Uterus (tissue), 4 donors: ENCODE data around the gene ZNF576. TPM values are rescaled to one million over a fixed set of nuclear protein-coding genes. Genes with fewer than 3 reads are reported as not detected.
A peak's percentile ranks its signal among the peaks of the same experiment; 100 is the strongest.

Source experiments
- DNase-seq, 2 donors: peaks; one replicate each; pipeline ENCODE4 v3.0.0-alpha.2; 2019 to 2020
- H3K27ac ChIP-seq, 2 donors: fragments of 200-600 bp; sonication (generic); 1 replicate in 1 of 2; 2 replicates in 1 of 2; pipeline ENCODE4 v1.5.1; 2016 to 2018
- H3K27me3 ChIP-seq, 2 donors: fragments of 200-600 bp; sonication (generic); one replicate each; pipeline ENCODE4 v1.5.1; 2018 to 2019; ENCODE audit warnings: control low read depth in 1 of 2
- H3K36me3 ChIP-seq, 2 donors: fragments of 200-600 bp; sonication (generic); one replicate each; pipeline ENCODE4 v1.5.1; 2019; ENCODE audit warnings: control low read depth in 1 of 2
- H3K4me1 ChIP-seq, 2 donors: fragments of 200-600 bp; sonication (generic); one replicate each; pipeline ENCODE4 v1.5.1; 2018 to 2019; ENCODE audit warnings: control low read depth in 1 of 2
- H3K4me3 ChIP-seq, 2 donors: fragments of 200-600 bp; sonication (generic); 1 replicate in 1 of 2; 2 replicates in 1 of 2; pipeline ENCODE4 v1.5.1; 2018 to 2019; ENCODE audit warnings: mild to moderate bottlenecking in 1 of 2
- H3K9me3 ChIP-seq, 2 donors: fragments of 200-600 bp; sonication (generic); one replicate each; pipeline ENCODE4 v1.5.1; 2019; ENCODE audit warnings: control low read depth in 1 of 2
- CTCF ChIP-seq, 4 experiments: fragments of 200-600 bp in 2 of 4; fragments of 450-650 bp in 2 of 4; sonication (generic) in 2 of 4; IDR thresholded peaks; one replicate each; pipeline ENCODE4 v1.5.1; 2016 to 2019; ENCODE audit warnings: antibody characterized with exemption in 4 of 4, mild to moderate bottlenecking in 2 of 4, moderate library complexity in 1 of 4
- POLR2A ChIP-seq, 2 donors: fragments of 450-650 bp; IDR thresholded peaks; one replicate each; pipeline ENCODE4 v1.6.1; 2016; ENCODE audit warnings: antibody characterized with exemption in 2 of 2, mild to moderate bottlenecking in 1 of 2, moderate library complexity in 1 of 2
- intact Hi-C: fragments of 100-400 bp; cut with DNase I; formaldehyde crosslinking; loops from one replicate; pipeline ENCODE4 v1.15.1; 2023; ENCODE audit warnings: low total_unique reads
- total RNA-seq, 4 donors: library from RNA; depleted of rRNA in 3 of 4; stranded (reverse); fragments of >200 nt in 3 of 4; gene quantifications; one replicate each; pipeline versions ENCODE4 v1.1.0 to v1.2.4, GENCODE V29; 2014 to 2023
- donor health status: DM: yes; HTN: yes; CAD: no.

The ZNF576 gene
- total RNA-seq, 4 donors from 2014 or later: 2.4 to 19.0 (median 12.6) TPM

GRCh38 chr19:43575156-43575950, 21.0 kb upstream of the ZNF576 start, which contains the start of the genes PINLYP and XRCC1:
Gene PINLYP, plus strand, starts transcription at chr19:43575801. Its CDS starts 1,391 bp downstream, at chr19:43577192.
Gene XRCC1, minus strand, starts transcription at chr19:43575527. Its CDS starts 69 bp downstream, at chr19:43575458.
- Histone ChIP-seq H3K27me3 (no peaks in the 10 kb centered on the region), H3K4me3 (peak within 1 kb of the TSS; percentile 79 to 95), H3K4me1 (peaks cover 0 to 5% of the 10 kb centered on the region in 2 donors), H3K36me3 (no peaks in the 10 kb centered on the region), H3K9me3 (no peaks in the 10 kb centered on the region), H3K27ac (peak within 1 kb of the TSS; percentile 85 to 89)
- TF ChIP-seq POLR2A (IDR thresholded peaks at IDR 0.05) (peak; percentile 55 to 67), CTCF (IDR thresholded peaks at IDR 0.05) (no peak)
- peak; percentile 97 to 98 for DNase-seq
- intact Hi-C loops: loop anchor here (5.0 kb wide), 1 partner anchor 92 kb away; no protein-coding TSS in a partner anchor

- Histone ChIP-seq H3K4me3 (peak overlapping the region; percentile 79 to 95), H3K4me1 (peaks cover 0 to 8% of the 10 kb centered on the region in 2 donors), H3K27me3 (no peaks in the 10 kb centered on the region)
These were observed 20.2 kb upstream of the ZNF576 start for GRCh38 chr19:43575955-43576878.

DNA sequence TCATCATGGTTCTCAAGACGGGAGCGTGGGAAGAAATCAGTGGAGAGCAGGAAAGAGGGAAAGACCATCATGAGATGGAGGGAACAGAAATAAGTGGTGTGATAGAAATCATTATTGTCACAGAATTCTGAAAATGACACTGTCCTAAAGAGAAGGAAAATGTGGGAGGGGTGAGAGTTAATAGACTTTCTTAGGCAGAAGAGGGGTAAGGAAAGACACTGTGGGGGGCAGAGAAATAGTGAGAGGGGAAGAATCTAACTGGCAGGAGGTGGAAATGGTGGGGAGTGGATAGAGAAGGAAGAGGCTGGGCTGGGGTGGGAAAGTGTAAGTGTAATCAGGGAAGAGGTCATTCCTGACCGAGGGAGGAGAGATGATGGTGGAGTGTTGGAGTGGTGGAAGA, 17.6 kb upstream of the ZNF576 start:
- no peak for DNase-seq
- H3K27ac ChIP-seq: no peak overlapping the region
- intact Hi-C loops: loop anchor here (5.0 kb wide), 1 partner anchor 89 kb away; no protein-coding TSS in a partner anchor
- peaks cover 5 to 13% of the 10 kb centered on the region in 2 donors for H3K4me1 ChIP-seq
- TF ChIP-seq CTCF (IDR thresholded peaks at IDR 0.05): no peak
- no peak for TF ChIP-seq POLR2A (IDR thresholded peaks at IDR 0.05)
- H3K4me3 ChIP-seq: no peak overlapping the region
- no peaks in the 10 kb centered on the region for H3K9me3 ChIP-seq
- H3K36me3 ChIP-seq: no peaks in the 10 kb centered on the region
- H3K27me3 ChIP-seq: no peaks in the 10 kb centered on the region

More at GRCh38 chr19:43575955-43576878, 20.2 kb upstream of the ZNF576 start:
- no peaks in the 10 kb centered on the region for H3K9me3 ChIP-seq
- peak overlapping the region; percentile 79 to 85 for H3K27ac ChIP-seq
- DNase-seq: no peak
- H3K36me3 ChIP-seq: no peaks in the 10 kb centered on the region
- intact Hi-C loops: loop anchor here (5.0 kb wide), 1 partner anchor 91 kb away; no protein-coding TSS in a partner anchor
- TF ChIP-seq CTCF (IDR thresholded peaks at IDR 0.05): no peak
- no peak for TF ChIP-seq POLR2A (IDR thresholded peaks at IDR 0.05)

- DNase-seq: no peak
- no peaks in the 10 kb centered on the region for H3K36me3 ChIP-seq
- TF ChIP-seq CTCF (IDR thresholded peaks at IDR 0.05): no peak
- TF ChIP-seq POLR2A (IDR thresholded peaks at IDR 0.05): no peak
- no peaks in the 10 kb centered on the region for H3K27me3 ChIP-seq
- H3K4me1 ChIP-seq: peaks cover 5 to 8% of the 10 kb centered on the region in 2 donors
- intact Hi-C loops: no loop called here
- H3K9me3 ChIP-seq: no peaks in the 10 kb centered on the region
- H3K4me3 ChIP-seq: peak overlapping the region in 1 of 2 donors; percentile 52
- H3K27ac ChIP-seq: peak overlapping the region; percentile 80 to 84
These were observed 14.9 kb upstream of the ZNF576 start for GRCh38 chr19:43581467-43581866.
